D341Med (cell line): ENCODE results near the gene IQSEC3.

Experiments
- DNase-seq: peaks from one replicate; pipeline ENCODE4 v3.0.0; 2012; ENCODE audit warnings: low spot score

The IQSEC3 gene

DNA sequence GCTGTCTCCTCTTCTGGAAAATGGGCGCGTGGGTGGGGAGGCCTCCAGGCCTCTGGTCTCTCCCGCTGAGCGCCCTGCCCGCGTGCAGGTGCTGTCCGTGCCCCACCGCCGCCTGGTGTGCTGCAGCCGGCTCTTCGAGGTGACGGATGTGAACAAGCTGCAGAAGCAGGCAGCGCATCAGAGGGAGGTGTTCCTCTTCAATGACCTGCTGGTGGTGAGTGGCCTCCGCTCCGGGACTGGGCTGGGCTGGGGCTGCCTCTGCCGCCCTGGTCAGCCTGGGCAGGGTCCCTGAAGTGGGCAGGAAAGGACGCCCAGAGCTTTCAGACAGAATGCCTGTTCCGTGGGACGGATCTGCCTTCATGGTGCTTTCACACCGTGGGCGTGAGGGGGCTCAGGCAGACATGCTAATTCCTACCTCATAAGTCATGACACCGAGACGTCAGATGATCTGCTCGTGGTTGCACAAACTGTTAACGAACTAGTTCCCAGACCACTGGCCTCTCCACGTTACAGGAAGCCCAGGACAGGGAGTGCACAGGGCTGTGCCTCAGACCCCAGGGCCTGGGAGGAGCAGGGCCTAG is 96.9 kb downstream of the IQSEC3 start:
- no peak for DNase-seq

DNA sequence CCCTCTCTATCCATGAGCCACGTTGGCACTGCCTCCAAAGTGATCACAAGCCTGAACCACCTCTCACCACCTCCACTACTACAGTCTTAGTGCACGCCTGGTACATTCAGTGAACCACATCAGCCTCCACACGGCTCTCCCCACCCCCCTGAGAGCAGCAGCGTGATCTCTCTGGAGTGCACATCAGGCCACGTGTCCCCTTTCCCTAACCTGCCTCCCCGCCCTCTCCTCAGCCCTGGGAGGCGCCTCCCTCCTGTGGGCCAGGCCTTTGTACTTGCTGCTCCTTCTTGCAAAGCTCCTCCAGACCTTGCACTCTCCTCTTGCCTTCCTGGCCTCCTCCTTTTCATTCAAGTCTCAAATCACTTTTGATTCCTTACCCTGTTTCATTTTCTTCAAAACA is 97.6 kb downstream of the IQSEC3 start:
- no peak for DNase-seq

DNA sequence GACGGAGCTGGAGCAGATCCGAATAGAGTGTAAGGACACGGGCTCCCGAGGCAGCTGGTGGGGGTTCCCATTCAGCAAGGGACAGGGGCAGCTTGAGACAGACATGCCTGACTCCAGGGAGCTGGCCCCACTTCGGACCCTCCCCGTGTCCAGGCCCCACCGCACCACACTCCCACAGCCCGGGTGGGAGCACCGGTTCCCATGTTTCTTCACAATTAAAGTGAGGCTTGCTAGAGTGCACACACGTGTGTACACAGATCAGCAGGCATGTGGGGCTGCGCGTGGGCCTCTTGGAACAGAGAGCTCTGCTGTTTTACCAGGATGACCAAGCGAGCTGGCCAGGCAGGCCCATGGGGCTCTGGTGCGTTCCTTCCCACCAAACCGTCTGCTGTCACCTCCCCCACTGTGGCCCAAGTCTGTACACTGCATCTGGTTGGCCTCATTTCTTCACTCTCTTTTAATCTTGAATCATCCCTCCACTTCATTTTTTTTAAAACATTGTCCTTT is 99.3 kb downstream of the IQSEC3 start:
- no peak for DNase-seq

DNA sequence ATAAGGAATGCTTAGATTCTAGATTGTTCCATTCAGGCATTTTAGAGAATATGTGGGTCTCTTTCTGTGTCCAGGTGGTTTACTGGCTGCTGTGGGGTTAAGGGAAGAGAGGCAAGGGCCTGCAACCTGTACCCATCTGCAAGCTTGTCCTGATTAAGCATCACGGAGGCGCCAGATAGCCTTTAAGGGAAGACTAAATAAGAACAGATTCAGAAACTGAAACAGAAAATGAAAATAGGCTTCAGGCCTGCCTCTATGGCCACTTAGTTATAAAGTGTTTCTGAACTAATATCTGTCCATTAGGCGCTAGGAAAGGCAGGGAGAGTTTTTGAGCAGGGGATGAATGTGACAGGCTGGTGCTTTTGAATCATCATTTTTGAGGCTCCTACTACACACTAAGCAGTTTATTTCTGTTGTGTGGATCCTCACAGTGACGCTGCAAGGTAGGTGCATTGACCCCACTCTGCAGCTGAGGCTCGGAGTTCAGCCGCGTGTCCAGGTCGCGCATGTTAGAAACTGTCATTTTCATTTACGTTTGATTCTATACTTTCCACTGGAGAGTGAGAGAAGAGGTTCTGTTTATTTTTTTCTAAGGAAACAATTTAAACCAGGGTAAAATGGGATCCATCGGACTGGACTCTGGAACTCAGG is 100.0 kb downstream of the IQSEC3 start:
- no peak for DNase-seq

DNA sequence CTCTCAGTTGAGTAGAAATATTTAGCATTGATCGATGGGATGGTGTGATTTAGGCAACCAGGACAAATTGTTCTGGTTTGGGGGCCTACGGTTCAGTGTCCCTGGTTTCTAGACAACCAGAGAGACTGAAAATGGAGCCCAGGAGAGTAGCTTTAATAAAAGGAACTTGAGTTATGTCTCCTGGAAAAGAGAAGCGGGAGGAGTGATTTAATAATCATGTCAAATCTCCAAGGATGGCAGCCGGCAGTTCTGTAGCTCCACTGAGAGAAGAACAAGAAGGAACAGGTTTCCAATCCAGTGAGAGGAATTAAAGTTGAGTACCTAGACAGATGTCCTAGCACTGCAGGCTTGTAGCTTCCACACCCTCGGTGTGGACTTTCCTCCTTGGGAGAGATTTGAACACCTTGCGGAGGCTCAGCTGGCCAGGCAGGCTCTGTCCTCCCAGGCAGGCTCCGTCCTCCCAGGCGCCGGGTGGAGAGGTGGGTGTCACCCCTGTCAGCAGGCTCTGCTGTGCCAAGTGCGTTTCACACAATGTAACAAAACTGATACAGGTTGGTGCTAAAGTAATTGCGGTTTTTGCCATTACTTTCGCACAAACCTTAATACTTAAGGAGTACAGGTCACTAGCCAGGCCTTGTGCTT is 101.5 kb downstream of the IQSEC3 start:
- DNase-seq: no peak

DNA sequence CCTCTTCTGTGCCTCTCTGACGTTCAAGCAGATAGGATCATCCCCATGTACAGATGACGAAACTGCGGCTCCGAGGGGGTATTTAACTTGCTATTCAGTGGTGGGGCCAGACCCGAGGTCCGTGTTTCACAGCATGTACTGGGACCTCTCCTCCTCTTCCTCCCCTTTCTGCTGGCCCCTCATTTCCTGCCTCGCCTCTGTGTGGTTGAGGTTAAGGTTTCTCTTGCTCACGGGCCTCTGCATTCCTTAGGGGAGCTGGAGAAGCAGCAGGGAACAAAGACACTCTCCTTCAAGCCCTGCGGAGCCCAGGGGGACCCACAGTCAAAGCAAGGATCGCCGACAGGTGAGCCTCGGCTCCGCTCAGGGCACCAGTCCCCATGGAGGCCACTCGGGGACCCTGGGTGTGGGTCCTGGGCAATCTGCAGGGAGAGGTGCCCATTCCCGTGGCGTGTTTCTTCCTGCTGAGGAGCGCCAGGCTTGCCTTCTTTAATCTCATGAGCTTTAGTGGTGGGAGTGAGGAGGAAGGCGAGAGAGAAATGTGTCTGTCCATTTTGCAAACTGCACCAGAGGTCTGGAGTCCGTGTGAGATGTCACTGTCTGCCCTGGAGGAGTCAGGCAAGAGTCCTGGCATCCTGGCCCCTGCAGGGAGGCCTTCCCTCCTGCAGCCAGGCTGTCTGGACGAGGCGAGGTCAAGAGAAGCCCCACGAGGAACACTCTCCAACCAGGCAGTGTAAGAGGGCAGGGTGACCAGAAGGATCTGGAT is 102.4 kb downstream of the IQSEC3 start:
- no peak for DNase-seq

DNA sequence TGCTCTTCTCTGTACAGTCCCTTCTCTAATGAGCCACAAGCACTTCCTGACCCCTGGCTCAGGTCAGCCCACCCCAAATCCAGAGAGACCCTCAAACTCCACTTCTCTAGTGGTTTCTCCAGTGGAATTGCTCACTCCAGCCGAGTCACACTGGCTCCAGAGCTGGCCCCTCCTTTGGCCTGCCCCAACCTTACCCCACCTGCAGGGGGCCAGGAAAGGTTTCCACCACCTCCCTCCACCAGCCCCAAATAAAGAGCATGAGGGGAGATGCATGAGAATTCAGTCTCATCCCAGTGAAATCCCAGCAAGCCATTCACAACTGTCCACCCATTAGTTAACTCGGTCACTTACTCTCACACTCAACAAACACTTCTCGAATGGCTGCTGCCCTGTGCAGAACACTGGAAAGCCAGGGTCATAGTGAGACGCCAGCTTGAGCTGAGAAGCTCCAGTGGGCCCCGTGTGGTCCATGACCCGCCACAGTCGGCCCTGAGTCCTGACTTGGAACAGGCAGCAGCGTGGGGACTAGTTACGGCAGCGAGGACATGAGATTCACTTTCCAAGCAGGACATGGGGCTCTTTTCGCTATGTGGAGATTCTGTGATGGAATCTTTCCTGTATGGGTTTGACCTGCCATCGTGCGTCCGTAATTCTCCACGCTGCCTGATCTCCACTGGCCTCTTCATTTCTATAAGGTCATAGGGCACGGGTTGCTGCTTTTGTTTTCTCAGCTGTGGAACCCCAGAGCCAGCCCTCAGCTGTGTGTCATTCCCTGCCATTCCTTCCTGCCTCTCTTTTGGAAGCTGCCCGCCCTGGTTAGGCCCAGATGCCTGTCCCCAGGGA is 103.2 kb downstream of the IQSEC3 start:
- no peak for DNase-seq

DNA sequence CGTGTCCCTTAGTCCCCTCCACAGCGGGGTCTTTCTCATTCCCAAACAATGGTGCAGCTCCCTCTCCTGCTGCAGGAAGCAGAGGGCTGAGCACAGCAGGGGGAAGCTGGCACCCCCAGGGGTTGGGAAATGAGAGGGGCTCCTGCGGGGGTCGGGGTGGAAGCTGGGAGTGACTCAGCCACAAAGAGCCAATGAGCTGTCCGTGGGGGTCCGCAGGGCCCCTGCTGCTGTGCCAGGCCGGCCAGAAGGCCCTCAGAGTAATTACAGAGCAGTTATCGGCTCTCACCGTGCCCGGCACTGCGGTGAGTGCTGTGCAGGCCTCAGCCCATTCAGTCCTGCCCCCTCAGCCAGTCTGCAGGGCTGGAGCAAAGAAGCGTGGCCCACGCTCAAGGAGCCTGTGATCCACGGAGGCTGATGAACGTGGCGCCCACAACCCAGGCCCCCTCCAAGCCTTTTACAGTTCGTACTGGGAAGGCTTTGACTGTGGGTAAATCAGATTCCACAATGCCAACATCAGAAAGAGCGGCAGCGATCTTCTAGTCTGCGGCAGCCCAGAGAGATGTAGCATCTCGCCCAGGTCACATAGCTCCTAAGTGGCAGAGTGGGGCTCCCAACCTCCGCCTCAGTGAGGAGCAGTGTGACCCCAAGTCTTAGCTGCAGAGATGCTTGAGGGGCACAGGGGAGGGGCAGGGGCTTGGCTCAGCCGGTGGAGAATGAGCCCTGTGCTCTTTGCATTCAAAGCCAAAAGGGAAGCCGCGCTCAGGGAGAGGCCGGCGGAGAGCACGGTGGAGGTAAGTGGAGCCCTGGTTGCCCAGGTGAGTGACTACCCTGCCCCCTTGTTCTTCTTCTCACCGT is 104.0 kb downstream of the IQSEC3 start:
- DNase-seq: no peak

DNA sequence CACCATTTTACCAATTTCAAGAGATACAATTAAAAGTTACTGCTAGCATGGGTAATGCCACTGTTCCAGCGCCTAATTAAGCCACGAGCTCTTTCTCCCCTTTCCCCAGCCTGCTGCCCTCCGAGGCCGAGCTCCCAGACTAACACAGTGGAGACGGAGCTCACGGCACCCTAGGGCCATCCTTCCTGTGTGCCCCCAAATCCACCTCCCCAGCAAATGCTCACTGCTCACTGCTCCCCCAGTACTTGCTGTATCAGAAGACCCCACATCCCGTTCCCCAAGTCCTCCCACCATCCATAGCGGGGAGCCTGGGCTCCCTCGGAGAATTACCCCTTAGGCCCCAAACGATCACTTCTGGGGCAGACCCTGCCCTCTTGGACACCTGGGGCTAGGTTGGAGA is 104.7 kb downstream of the IQSEC3 start:
- no peak for DNase-seq

DNA sequence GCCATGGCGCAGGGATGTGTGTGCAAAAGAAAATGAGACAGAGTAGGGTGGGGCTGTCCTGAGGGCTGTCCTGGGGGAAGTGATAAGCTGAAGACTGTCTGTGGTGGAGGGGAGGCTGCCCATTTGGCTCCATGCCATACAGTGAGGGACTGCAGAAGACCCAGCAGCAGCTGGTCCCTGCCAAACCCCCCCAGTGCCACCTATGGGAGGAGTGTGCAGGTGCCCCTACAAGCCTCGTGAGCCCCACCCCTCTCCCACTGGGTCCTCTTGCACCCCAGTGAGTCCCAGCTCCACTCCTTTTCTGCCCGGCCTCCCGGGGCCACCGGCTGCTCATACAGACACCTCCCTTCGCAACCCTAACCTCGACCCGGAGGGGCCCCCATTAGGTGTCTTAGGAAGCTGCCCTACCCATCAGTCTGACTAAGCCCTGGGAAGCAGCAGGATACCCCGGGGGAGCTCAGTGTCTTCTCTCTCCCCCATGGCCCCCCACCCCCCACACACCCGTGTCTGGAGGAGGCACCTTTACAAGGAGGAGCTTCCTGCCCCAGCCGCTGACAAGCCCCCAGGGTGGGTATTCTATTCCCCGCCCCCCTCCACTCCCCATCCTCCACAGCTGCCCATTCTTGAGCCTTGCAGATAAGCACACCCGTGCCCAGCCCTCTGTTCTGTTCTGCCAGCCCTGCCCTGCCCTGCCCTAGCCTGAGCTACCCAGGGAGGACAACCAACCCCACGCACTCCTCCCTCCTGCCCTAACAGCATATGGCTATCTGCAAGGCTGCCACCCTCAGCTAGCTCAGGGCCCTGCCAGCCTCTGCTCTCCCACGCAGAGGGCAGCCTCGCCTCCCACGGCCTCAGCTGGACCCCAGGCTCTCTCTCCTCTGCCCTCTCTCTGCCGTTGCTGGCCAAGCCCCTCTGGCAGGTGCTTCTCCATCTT is 105.4 kb downstream of the IQSEC3 start:
- DNase-seq: no peak

DNA sequence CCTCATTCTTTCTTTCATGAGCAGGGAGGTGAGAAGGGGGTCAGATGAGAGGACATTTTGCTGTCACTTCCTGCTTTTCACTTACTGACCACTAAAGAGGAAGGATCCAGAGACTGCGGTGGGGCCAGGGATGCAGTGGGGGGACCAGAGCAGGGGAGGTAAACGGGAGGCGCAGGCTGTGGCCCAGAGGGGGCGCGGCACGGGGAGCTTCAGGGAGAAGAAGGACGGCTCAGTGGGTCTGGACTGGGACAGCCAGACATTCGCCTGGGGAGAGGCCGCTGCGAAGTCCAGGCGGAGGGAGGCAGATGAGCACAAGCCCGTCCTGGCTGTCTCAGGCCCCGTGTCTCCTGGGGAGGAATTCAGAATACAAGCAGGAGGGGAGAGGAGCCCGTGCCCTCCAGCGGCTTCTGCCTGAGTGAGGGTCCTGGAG is 106.2 kb downstream of the IQSEC3 start:
- DNase-seq: no peak

DNA sequence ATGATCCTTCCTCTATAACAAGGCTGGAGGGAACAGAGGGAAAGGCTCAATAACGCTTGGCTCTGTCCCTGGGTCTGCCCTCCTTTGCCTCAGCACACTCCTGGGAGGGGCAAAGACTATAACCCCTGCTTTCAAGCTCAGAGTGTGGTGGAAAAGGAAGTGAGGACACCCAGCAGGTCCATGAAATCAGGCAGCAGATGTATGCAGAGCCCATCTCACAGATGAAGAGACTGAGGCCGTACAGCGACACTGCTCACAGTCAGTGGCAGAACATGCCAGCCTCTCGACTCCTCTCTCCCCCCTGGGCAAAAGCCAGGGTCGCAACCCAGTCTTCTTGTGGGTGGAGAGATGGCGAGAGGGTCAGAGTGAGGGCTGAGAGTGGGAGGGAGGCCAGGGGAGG is 107.6 kb downstream of the IQSEC3 start:
- no peak for DNase-seq

DNA sequence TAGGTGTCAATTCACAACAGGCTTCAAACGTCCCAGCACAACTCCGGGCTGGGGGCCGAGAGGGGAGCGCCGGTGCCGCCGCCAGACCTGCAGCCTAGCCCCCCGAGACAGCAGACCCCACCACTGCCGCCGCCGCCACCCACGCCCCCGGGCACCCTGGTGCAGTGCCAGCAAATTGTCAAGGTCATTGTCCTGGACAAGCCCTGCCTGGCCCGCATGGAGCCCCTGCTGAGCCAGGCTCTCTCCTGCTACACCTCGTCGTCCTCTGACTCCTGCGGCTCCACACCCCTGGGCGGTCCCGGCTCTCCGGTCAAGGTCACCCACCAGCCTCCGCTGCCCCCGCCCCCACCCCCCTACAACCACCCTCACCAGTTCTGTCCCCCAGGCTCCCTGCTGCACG is 108.0 kb downstream of the IQSEC3 start:
- no peak for DNase-seq

DNA sequence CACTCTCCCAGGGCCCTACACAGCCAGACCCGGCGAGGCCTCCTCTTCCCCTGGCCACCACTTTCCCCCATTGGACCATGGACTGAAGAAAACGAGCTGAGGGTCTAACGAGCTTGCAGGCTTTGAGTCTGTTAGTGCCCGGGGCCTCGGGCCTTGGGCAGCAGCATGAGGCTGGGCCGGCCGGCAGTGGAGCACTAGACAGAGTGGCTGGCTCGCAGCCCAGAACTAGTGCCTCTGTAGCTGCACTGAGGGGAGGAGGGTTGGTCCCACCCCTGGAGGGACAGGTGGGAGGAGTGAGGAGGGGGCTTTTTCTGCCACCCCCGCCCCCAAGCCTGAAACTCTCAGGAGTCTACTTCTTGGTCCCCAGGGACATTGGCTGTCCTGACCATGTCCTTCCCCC is 108.7 kb downstream of the IQSEC3 start:
- DNase-seq: no peak

DNA sequence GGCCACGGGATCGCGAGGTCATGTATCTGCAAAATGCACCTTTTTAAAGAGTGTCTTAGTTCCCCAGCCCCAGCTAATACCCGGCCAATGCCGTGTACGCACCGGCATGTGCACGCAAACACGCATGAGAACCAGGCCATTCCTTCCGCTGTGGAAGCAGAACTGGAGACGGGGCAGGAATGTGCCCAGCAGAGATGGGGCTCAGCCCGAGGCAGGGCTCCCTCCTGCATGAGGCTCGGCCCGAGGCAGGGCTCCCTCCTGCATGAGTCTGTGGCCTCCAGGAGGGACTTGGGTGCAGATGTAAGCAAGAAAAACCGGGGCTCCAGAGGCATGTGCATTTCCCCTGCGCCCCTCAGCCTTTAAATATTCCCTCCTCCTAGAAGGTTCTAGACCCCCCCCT is 109.2 kb downstream of the IQSEC3 start:
- DNase-seq: no peak

DNA sequence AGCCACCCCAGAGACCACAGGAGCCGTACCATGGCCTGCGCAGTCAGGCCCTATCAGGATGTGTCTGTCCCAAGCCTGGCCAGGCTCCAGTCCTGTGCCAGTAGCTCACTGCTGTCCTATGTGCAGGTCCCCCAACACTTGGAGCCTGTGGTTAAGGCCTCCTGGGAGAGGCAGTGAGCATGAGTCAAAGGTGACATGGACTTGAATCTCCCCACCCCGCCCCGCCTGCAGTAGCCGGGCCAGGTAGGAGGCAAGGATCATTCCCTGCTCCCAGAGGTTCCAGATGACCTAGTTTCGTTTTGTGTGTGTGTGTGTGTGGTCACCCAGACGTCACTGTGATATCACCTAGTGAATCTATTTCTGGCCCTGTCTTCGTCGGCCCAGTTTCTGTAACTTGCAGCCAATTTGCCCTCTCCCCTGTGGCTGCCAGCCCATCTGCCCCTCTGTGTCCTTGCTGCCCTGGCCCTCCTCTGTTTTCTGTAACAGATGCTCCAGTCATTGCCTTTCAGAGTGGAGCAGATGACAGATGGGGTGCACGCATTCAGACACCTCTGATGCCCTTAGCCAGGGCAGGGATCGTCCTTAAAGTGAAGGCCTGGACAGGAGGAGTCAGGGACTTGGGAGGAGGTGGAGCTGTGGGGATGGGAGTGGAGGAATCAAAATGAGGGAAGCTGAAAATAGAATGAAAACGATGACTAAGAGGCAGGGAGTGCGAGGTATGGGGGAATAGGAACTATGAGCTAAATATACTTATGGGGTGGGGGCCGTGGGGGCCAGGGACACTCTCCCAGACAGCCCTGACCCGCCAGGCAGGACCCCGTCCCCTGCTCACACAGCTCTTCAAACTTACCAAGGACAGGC is 110.0 kb downstream of the IQSEC3 start:
- DNase-seq: no peak

DNA sequence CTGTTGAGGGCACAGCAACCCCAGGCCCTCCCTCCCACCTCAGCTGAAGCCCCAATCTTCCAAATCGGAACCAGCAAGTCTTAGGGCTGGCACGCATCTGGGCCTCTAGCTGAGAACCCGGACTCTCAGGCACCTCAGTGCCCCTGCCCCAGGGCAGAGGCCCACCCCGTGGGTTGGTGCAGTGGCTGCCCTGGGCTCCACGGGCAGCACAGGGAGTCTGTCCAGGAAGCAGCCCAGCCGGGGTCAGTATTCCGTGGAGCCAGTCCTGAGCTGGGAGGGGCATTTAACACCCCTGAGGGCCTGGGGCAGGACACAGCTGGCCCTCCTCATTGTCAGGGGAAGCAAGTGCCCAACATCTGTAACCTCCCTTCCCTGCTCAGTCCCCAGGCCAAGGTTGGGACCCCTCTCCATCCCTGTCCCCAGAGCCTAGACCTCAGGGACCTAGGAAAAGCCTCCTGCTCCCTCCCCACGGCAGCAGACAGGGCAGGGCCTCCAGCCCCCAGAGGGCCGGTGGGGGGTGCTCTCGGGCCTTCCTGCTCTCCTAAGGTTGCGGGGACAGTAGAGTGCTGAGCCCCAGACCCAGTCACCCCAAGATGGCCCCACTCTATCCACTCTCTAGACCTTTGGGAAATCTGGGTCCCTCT is 110.9 kb downstream of the IQSEC3 start:
- no peak for DNase-seq
